ENCODE data around the gene GANC. TPM values are rescaled to one million over a fixed set of nuclear protein-coding genes. Genes with fewer than 3 reads are reported as not detected.

The GANC gene
- total RNA-seq, 1 donor: 21.4 TPM

DNA sequence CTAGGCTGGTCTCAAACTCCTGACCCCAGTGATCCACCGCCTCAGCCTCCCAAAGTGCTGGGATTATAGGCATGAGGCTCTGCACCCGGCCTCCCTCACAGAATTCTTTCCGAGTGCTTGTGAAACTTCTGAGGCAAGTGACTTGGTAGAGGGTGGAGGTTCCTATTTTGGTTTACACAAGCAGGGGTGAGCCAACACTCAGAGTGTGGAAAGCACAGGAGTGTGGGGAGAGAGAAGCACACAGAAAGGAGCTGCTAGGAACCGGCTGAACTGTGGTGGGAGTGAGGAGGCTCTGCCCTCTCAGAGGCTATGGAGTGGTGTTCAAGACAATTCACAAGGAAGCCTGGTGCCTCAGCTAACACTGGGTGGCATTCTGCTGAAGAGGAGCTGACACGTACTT, 94.0 kb downstream of the GANC start:
- Histone ChIP-seq H3K4me1 (ENCODE audit: insufficient read depth, low read length) (peaks cover 67% of the 10 kb centered on the region), H3K9me3 (ENCODE audit: low read depth, low read length) (no peaks in the 10 kb centered on the region), H3K4me3 (ENCODE audit: low read length) (no peak overlapping the region), H3K27me3 (ENCODE audit: insufficient read depth, low read length) (no peaks in the 10 kb centered on the region)

GRCh38 chr15:42368096-42368495, 95.1 kb downstream of the GANC start:
- no peak overlapping the region for H3K4me3 ChIP-seq (ENCODE audit: low read length)
- H3K9me3 ChIP-seq (ENCODE audit: low read depth, low read length): no peaks in the 10 kb centered on the region
- H3K4me1 ChIP-seq (ENCODE audit: insufficient read depth, low read length): peaks cover 67% of the 10 kb centered on the region
- H3K27me3 ChIP-seq (ENCODE audit: insufficient read depth, low read length): no peaks in the 10 kb centered on the region

DNA sequence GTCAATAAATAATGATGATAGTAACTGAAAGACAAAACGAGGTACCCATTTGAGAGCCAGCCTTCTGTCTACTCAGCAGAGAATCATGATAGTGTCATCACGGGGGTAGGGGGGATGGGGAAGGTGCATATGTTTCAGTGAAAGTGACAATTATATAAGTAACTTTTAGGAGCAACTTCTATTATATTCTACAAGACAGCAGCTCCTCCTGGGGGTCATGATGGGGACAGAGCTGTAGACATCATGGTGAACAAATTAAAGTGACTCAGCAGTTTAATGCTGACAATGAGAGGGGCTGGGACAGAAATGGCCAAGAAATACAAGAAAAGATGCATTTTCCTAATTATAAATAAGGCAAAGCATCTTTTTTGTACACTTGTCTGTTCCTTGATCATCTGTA, 98.1 kb downstream of the GANC start:
- Histone ChIP-seq H3K4me3 (ENCODE audit: low read length) (no peak overlapping the region), H3K4me1 (ENCODE audit: insufficient read depth, low read length) (peaks cover 49% of the 10 kb centered on the region), H3K27me3 (ENCODE audit: insufficient read depth, low read length) (no peaks in the 10 kb centered on the region), H3K9me3 (ENCODE audit: low read depth, low read length) (no peaks in the 10 kb centered on the region)

GRCh38 chr15:42373274-42373673, 100.3 kb downstream of the GANC start:
- Histone ChIP-seq H3K9me3 (ENCODE audit: low read depth, low read length) (no peaks in the 10 kb centered on the region), H3K27me3 (ENCODE audit: insufficient read depth, low read length) (no peaks in the 10 kb centered on the region), H3K4me1 (ENCODE audit: insufficient read depth, low read length) (peaks cover 28% of the 10 kb centered on the region), H3K4me3 (ENCODE audit: low read length) (no peak overlapping the region)

GRCh38 chr15:42373936-42374335, 100.9 kb downstream of the GANC start:
- Histone ChIP-seq H3K27me3 (ENCODE audit: insufficient read depth, low read length) (no peaks in the 10 kb centered on the region), H3K9me3 (ENCODE audit: low read depth, low read length) (no peaks in the 10 kb centered on the region), H3K4me3 (ENCODE audit: low read length) (no peak overlapping the region), H3K4me1 (ENCODE audit: insufficient read depth, low read length) (peaks cover 23% of the 10 kb centered on the region)

DNA sequence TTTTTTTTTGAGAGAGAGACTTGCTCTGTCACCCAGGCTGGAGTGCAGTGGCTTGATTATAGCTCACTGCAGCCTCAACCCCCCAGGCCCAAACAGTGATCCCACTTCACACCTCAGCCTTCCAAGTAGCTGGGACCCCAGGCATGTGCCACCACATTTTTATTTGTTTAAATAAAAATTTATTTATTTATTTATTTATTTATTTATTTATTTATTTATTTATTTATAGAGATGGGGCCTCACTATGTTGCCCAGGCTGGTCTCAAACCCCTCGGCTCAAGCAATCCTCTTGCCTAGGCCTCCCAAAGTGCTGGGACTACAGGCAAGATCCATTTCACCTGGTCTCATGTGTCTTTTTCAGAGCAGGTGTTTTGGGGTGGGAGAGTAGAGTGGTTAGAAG, 101.8 kb downstream of the GANC start:
- no peak overlapping the region for H3K4me3 ChIP-seq (ENCODE audit: low read length)
- no peaks in the 10 kb centered on the region for H3K27me3 ChIP-seq (ENCODE audit: insufficient read depth, low read length)

DNA sequence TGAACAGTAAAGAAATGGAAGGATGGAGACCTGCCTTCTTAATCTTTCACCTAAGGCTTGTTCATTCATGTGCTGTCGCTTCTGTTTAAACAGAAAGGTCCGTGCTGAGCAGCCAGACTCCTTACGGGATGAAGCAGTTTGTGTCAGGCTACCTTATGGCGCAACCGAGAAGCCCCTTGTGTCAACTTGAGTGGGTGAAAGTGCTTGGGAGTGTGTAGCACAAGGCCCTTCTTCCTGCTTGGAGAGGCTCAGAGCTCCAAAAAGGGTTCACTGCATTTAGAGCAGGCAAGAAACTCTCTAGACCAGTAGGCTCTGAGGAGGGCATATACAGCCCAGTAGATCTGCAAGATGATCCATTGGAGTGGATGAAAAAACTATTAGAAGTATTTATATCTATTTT, 102.3 kb downstream of the GANC start:
- Histone ChIP-seq H3K4me3 (ENCODE audit: low read length) (no peak overlapping the region), H3K4me1 (ENCODE audit: insufficient read depth, low read length) (peaks cover 10% of the 10 kb centered on the region), H3K27me3 (ENCODE audit: insufficient read depth, low read length) (no peaks in the 10 kb centered on the region), H3K9me3 (ENCODE audit: low read depth, low read length) (no peaks in the 10 kb centered on the region)

More for the DNA sequence above, 101.8 kb downstream of the GANC start:
- Histone ChIP-seq H3K4me1 (ENCODE audit: insufficient read depth, low read length) (peaks cover 14% of the 10 kb centered on the region), H3K9me3 (ENCODE audit: low read depth, low read length) (no peaks in the 10 kb centered on the region)

DNA sequence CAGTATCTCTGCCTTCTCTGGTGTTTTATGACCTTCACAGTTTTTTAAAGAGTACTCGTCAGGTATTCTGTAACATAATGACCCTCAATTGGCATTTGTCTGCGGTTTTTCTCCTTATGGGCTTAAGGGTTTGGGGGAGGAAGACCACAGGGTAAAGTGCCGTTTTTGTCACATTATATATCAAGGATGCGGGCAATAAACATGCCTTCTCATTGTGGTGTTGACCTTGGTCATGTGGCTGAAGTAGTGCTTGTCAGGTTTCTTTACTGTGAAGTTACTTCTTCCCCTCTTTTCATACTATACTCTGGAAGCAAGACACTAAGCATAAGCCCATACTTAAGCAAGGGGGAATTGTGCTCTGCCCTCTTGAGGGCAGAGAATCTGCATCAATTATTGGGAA, 102.9 kb downstream of the GANC start:
- Histone ChIP-seq H3K27me3 (ENCODE audit: insufficient read depth, low read length) (no peaks in the 10 kb centered on the region), H3K4me1 (ENCODE audit: insufficient read depth, low read length) (peaks cover 3% of the 10 kb centered on the region), H3K4me3 (ENCODE audit: low read length) (no peak overlapping the region), H3K9me3 (ENCODE audit: low read depth, low read length) (no peaks in the 10 kb centered on the region)

DNA sequence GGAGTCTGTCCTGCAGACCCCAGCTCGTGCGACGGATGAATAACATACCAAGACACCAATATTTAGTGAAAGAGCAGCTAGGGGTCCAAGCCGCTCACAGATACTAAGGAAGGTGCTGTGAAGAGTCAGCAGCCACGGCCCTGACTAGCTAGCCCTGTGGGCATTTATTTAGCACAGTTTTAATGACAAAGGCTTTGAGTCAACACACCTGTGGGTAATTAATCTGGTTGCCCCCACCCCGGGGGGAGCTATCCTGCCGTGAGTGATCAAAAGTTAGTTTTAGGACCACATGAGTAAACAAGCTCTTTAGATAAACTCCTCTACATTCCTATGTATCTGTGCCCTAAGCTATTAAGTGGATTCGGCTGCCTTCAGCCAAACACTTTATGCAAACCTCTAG, 105.0 kb downstream of the GANC start:
- Histone ChIP-seq H3K4me1 (ENCODE audit: insufficient read depth, low read length) (no peaks in the 10 kb centered on the region), H3K4me3 (ENCODE audit: low read length) (no peak overlapping the region), H3K9me3 (ENCODE audit: low read depth, low read length) (no peaks in the 10 kb centered on the region), H3K27me3 (ENCODE audit: insufficient read depth, low read length) (no peaks in the 10 kb centered on the region)

- H3K4me3 ChIP-seq (ENCODE audit: low read length): no peak overlapping the region
- H3K4me1 ChIP-seq (ENCODE audit: insufficient read depth, low read length): no peaks in the 10 kb centered on the region
- no peaks in the 10 kb centered on the region for H3K27me3 ChIP-seq (ENCODE audit: insufficient read depth, low read length)
- H3K9me3 ChIP-seq (ENCODE audit: low read depth, low read length): no peaks in the 10 kb centered on the region
Measured at GRCh38 chr15:42384597-42384996, 111.6 kb downstream of the GANC start.

GRCh38 chr15:42385206-42385979, 112.4 kb downstream of the GANC start:
- H3K4me3 ChIP-seq (ENCODE audit: low read length): no peak overlapping the region
- no peaks in the 10 kb centered on the region for H3K27me3 ChIP-seq (ENCODE audit: insufficient read depth, low read length)
- no peaks in the 10 kb centered on the region for H3K4me1 ChIP-seq (ENCODE audit: insufficient read depth, low read length)
- H3K9me3 ChIP-seq (ENCODE audit: low read depth, low read length): no peaks in the 10 kb centered on the region

DNA sequence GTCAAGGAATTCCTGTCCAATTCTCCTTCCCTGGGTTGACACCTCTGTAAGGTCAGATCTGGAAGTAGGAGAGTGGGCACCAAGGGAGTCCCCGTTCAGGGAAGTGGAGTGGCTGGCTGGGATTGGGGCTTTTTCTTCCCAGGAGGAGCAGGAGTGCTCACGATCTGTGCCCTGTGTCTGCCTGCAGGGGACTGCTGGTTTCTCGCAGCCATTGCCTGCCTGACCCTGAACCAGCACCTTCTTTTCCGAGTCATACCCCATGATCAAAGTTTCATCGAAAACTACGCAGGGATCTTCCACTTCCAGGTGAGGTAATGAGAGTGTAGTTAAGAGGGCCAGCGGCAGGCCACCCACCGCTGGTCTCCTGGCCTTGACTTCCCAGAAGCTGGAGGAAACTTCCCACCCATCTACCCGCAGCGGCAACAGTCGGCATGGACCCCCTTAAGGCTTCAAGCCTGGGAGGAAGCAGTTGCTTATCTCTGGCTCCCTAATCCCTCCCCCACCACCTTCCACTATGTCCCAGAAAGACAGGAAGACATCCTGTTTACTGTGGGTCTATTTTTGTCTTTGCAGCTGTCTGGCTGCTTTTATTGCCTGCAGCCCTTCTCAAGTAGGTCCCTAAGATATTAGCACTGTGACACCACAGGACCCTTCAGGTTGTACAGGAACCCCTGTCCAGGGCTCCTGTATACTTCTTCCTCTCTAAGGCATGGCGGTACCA, 113.1 kb downstream of the GANC start:
- H3K4me1 ChIP-seq (ENCODE audit: insufficient read depth, low read length): no peaks in the 10 kb centered on the region
- H3K4me3 ChIP-seq (ENCODE audit: low read length): no peak overlapping the region
- H3K9me3 ChIP-seq (ENCODE audit: low read depth, low read length): no peaks in the 10 kb centered on the region

DNA sequence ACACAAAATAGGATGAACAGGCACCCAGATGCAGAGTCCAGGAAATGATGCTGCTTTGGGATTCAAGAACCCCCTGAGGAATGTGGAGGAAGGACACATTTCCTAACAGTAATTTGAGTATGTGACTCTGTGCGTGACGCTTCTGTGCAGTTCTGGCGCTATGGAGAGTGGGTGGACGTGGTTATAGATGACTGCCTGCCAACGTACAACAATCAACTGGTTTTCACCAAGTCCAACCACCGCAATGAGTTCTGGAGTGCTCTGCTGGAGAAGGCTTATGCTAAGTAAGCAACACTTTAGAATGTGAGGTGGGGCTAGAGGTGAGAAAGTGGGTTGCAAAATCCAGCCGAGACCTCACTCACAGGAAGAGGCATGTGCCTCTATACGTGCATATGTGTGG, 114.6 kb downstream of the GANC start:
- no peaks in the 10 kb centered on the region for H3K27me3 ChIP-seq (ENCODE audit: insufficient read depth, low read length)
- H3K4me3 ChIP-seq (ENCODE audit: low read length): no peak overlapping the region
- no peaks in the 10 kb centered on the region for H3K9me3 ChIP-seq (ENCODE audit: low read depth, low read length)
- H3K4me1 ChIP-seq (ENCODE audit: insufficient read depth, low read length): no peaks in the 10 kb centered on the region

More for the DNA sequence above, 113.1 kb downstream of the GANC start:
- no peaks in the 10 kb centered on the region for H3K27me3 ChIP-seq (ENCODE audit: insufficient read depth, low read length)

GRCh38 chr15:42392309-42393024, 119.5 kb downstream of the GANC start:
- Histone ChIP-seq H3K4me3 (ENCODE audit: low read length) (no peak overlapping the region), H3K27me3 (ENCODE audit: insufficient read depth, low read length) (no peaks in the 10 kb centered on the region), H3K9me3 (ENCODE audit: low read depth, low read length) (no peaks in the 10 kb centered on the region), H3K4me1 (ENCODE audit: insufficient read depth, low read length) (no peaks in the 10 kb centered on the region)

GRCh38 chr15:42394106-42394505, 121.1 kb downstream of the GANC start:
- Histone ChIP-seq H3K4me1 (ENCODE audit: insufficient read depth, low read length) (no peaks in the 10 kb centered on the region), H3K27me3 (ENCODE audit: insufficient read depth, low read length) (no peaks in the 10 kb centered on the region), H3K4me3 (ENCODE audit: low read length) (no peak overlapping the region), H3K9me3 (ENCODE audit: low read depth, low read length) (no peaks in the 10 kb centered on the region)

Data from mononuclear cell (primary cell).